ENCODE measurements around the gene TLX2. TPM values are rescaled to one million over a fixed set of nuclear protein-coding genes. Genes with fewer than 3 reads are reported as not detected.

The TLX2 gene
- total and polyA plus RNA-seq, 2 of the 13 experiments (the other 11 are each of a cell fraction or from before 2014, with no cell fraction given): 0.05 to 0.20 TPM

GRCh38 chr2:74488643-74489481 lies 25.4 kb upstream of the TLX2 start (continued):
- TF ChIP-seq ZBTB7B (CRISPR knock-in tag; IDR thresholded peaks at IDR 0.05) (peak; percentile 79; the same call in 1 of the 2 replicates), NCOA1 (CRISPR knock-in tag; IDR thresholded peaks at IDR 0.05) (no peak), CREB1 (IDR thresholded peaks at IDR 0.05) (no peak), CREB1 (CRISPR knock-in tag; IDR thresholded peaks at IDR 0.05) (peak; percentile 82), ZFP62 (CRISPR knock-in tag; IDR thresholded peaks at IDR 0.05) (no peak), MBD4 (IDR thresholded peaks at IDR 0.05; ENCODE audit: borderline replicate concordance, low read length) (no peak), ATM (IDR thresholded peaks at IDR 0.05; ENCODE audit: borderline replicate concordance) (peak; percentile 96), FOXA1 (IDR thresholded peaks at IDR 0.05) (no peak), FOXA1 (CRISPR knock-in tag; IDR thresholded peaks at IDR 0.05) (peak; percentile 42; the same call in 1 of the 2 replicates), ZSCAN31 (CRISPR knock-in tag; IDR thresholded peaks at IDR 0.05; ENCODE audit: low read depth) (peak; percentile 61; the same call in 1 of the 2 replicates), MIER2 (CRISPR knock-in tag; IDR thresholded peaks at IDR 0.05) (peak; percentile 75; the same call in 1 of the 2 replicates), IKZF4 (CRISPR knock-in tag; IDR thresholded peaks at IDR 0.05; ENCODE audit: borderline replicate concordance, low read depth, not compliant biosample characterization) (peak; percentile 74), CREM (IDR thresholded peaks at IDR 0.05) (peak; percentile 94), CREM (CRISPR knock-in tag; IDR thresholded peaks at IDR 0.05) (no peak), RCOR2 (CRISPR knock-in tag; IDR thresholded peaks at IDR 0.05) (peak; percentile 94), POGZ (CRISPR knock-in tag; IDR thresholded peaks at IDR 0.05) (0 out of 2 replicates have a peak, but pooled peaks have one; percentile 46), SRF (IDR thresholded peaks at IDR 0.05; ENCODE audit: low read depth, low read length) (0 out of 2 replicates have a peak, but pooled peaks have one; percentile 12), NR2C2 (CRISPR knock-in tag; IDR thresholded peaks at IDR 0.05; ENCODE audit: borderline replicate concordance) (peak; percentile 83), DBP (CRISPR knock-in tag; IDR thresholded peaks at IDR 0.05; ENCODE audit: not compliant biosample characterization) (no peak), PHF20 (CRISPR knock-in tag; IDR thresholded peaks at IDR 0.05) (no peak), ZNF350 (CRISPR knock-in tag; IDR thresholded peaks at IDR 0.05; ENCODE audit: borderline replicate concordance, low read depth) (peak; percentile 63; the same call in 1 of the 2 replicates), ZNF281 (CRISPR knock-in tag; IDR thresholded peaks at IDR 0.05; ENCODE audit: borderline replicate concordance) (peak; percentile 70; the same call in 1 of the 2 replicates), FOXM1 (CRISPR knock-in tag; IDR thresholded peaks at IDR 0.05) (no peak), ZKSCAN8 (CRISPR knock-in tag; IDR thresholded peaks at IDR 0.05; ENCODE audit: borderline replicate concordance) (no peak), ZNF33A (CRISPR knock-in tag; IDR thresholded peaks at IDR 0.05; ENCODE audit: borderline replicate concordance) (no peak)
- TF ChIP-seq, protein P1, sequence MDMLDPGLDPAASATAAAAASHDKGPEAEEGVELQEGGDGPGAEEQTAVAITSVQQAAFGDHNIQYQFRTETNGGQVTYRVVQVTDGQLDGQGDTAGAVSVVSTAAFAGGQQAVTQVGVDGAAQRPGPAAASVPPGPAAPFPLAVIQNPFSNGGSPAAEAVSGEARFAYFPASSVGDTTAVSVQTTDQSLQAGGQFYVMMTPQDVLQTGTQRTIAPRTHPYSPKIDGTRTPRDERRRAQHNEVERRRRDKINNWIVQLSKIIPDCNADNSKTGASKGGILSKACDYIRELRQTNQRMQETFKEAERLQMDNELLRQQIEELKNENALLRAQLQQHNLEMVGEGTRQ (IDR thresholded peaks at IDR 0.05; ENCODE audit: low read depth, low read length): no peak
- TF ChIP-seq, protein P1 (CRISPR knock-in tag; IDR thresholded peaks at IDR 0.05; ENCODE audit: borderline replicate concordance): no peak

Data from HepG2 (cell line).